GM23338 (cell line): ENCODE data around the gene HDAC10. TPM values are rescaled to one million over a fixed set of nuclear protein-coding genes. Genes with fewer than 3 reads are reported as not detected.

Experiments used
- CREB1 ChIP-seq: fragments of 250-450 bp; sonication (Bioruptor Pico); IDR thresholded peaks from 2 replicates; pipeline ENCODE4 v1.5.0; 2020; ENCODE audit warnings: low read depth, mild to moderate bottlenecking, moderate library complexity
- EZH2 ChIP-seq: fragments of 200-600 bp; sonication (generic); IDR thresholded peaks from one replicate; pipeline ENCODE4 v1.8.0; 2017; ENCODE audit warnings: antibody characterized with exemption, mild to moderate bottlenecking, low read depth; ENCODE audit not compliant: unreplicated experiment
- JUNB ChIP-seq: IDR thresholded peaks from one replicate; pipeline ENCODE4 v1.6.1; 2016; ENCODE audit warnings: antibody characterized with exemption; ENCODE audit not compliant: unreplicated experiment
- REST ChIP-seq: IDR thresholded peaks from one replicate; pipeline ENCODE4 v1.6.1; 2018; ENCODE audit warnings: antibody characterized with exemption; ENCODE audit not compliant: unreplicated experiment
- STAT1 ChIP-seq: IDR thresholded peaks from one replicate; pipeline ENCODE4 v1.6.1; 2016; ENCODE audit warnings: antibody characterized with exemption; ENCODE audit not compliant: unreplicated experiment
- ZNF114 ChIP-seq: fragments of 250-450 bp; sonication (Bioruptor Pico); IDR thresholded peaks from 2 replicates; pipeline ENCODE4 v1.5.0; 2020; ENCODE audit warnings: mild to moderate bottlenecking, moderate library complexity
- ZNF331 ChIP-seq: fragments of 250-450 bp; sonication (Bioruptor Pico); IDR thresholded peaks from 2 replicates; pipeline ENCODE4 v1.5.0; 2020; ENCODE audit warnings: low read depth, mild to moderate bottlenecking, moderate library complexity
- ZNF462 ChIP-seq: fragments of 250-450 bp; sonication (Bioruptor Pico); IDR thresholded peaks from 2 replicates; pipeline ENCODE4 v1.5.0; 2020; ENCODE audit warnings: mild to moderate bottlenecking, moderate library complexity
- polyA plus RNA-seq: library from polyadenylated mRNA; unstranded; fragments of >200 nt; fragmentation: Nextera tagmentation; extraction: Ambion mirVana; gene quantifications from 2 replicates; pipeline ENCODE4 v1.2.1, GENCODE V29; 2016
- total RNA-seq: library from RNA; depleted of rRNA; stranded (reverse); fragments of >200 nt; shearing (Covaris generic); gene quantifications from 2 replicates; pipeline ENCODE4 v1.2.3, GENCODE V29; 2014

HDAC10 gene
- total and polyA plus RNA-seq, 2 experiments from 2014 or later: 4.1 to 41.9 TPM

GRCh38 chr22:50208430-50208938 lies 42.6 kb downstream of the HDAC10 start (continued):
- no peak for TF ChIP-seq ZNF462
- TF ChIP-seq ZNF331 (CRISPR knock-in tag): no peak
- TF ChIP-seq JUNB: no peak
- TF ChIP-seq EZH2: no peak
- TF ChIP-seq REST: no peak
- TF ChIP-seq STAT1: no peak
- TF ChIP-seq CREB1: no peak
- TF ChIP-seq ZNF114 (CRISPR knock-in tag): no peak
